NCI-H2107 (cell line): ENCODE results near the gene RNF26.

Experiments
- DNase-seq: peaks from one replicate; lab custom pipeline; 2025; lab: John Stamatoyannopoulos, UW

Gene RNF26

GRCh38 chr11:119316016-119316728 is 18.2 kb upstream of the RNF26 start:
- DNase-seq = no peak

GRCh38 chr11:119316729-119317591 is 17.4 kb upstream of the RNF26 start, which contains the start of gene MCAM:
Gene MCAM, minus strand, starts transcription at chr11:119317130. Its CDS starts 29 bp downstream, at chr11:119317101.
- no peak for DNase-seq

GRCh38 chr11:119317592-119318239 is 16.6 kb upstream of the RNF26 start:
- DNase-seq = no peak

GRCh38 chr11:119318240-119319135 is 15.8 kb upstream of the RNF26 start:
- DNase-seq = no peak

GRCh38 chr11:119319136-119319699 is 15.1 kb upstream of the RNF26 start:
- DNase-seq = no peak

- no peak for DNase-seq
These were observed 14.6 kb upstream of the RNF26 start for GRCh38 chr11:119319700-119320239.

- DNase-seq = no peak
These were observed 14.0 kb upstream of the RNF26 start for GRCh38 chr11:119320240-119320775.

- DNase-seq = no peak
These were observed 13.4 kb upstream of the RNF26 start for GRCh38 chr11:119320776-119321524.

GRCh38 chr11:119322360-119322739 is 12.0 kb upstream of the RNF26 start:
- DNase-seq = no peak

GRCh38 chr11:119322921-119323531 is 11.3 kb upstream of the RNF26 start:
- DNase-seq = no peak

GRCh38 chr11:119323532-119324033 is 10.7 kb upstream of the RNF26 start:
- peak; percentile 45 for DNase-seq

- DNase-seq = no peak
These were observed 10.1 kb upstream of the RNF26 start for GRCh38 chr11:119324189-119324588.

GRCh38 chr11:119329320-119329719 is 5.0 kb upstream of the RNF26 start:
- no peak for DNase-seq

- DNase-seq = no peak
These were observed 4.1 kb upstream of the RNF26 start for GRCh38 chr11:119330237-119330636.

- DNase-seq = no peak
These were observed 2.1 kb upstream of the RNF26 start for GRCh38 chr11:119332111-119332765.

- DNase-seq = no peak
These were observed 846 bp downstream of the RNF26 start for GRCh38 chr11:119335091-119335654.

GRCh38 chr11:119335655-119336543 is 1.6 kb downstream of the RNF26 start:
- DNase-seq = no peak
